Keratinocyte (primary cell): ENCODE data around the gene TTI1.

ENCODE experiments used
- EZH2 ChIP-seq: IDR thresholded peaks from one replicate; pipeline ENCODE4 v1.6.1; 2012; ENCODE audit warnings: inconsistent platforms, mild to moderate bottlenecking, low read length, moderate library complexity
- TF ChIP-seq, protein P1 (sequence below), 3 experiments: IDR thresholded peaks in 1 of 3; conservative IDR thresholded peaks in 1 of 3; optimal IDR thresholded peaks in 1 of 3; 2 replicates in 2 of 3; 3 replicates in 1 of 3; pipeline versions ENCODE3 to v1.5.1; 2011; ENCODE audit warnings: low read length in 3 of 3, mild to moderate bottlenecking in 3 of 3, moderate library complexity in 2 of 3, control low read depth in 1 of 3, inconsistent platforms in 1 of 3; ENCODE audit not compliant: insufficient read depth in 2 of 3; ENCODE audit errors: extremely low read depth in 1 of 3

DNA sequence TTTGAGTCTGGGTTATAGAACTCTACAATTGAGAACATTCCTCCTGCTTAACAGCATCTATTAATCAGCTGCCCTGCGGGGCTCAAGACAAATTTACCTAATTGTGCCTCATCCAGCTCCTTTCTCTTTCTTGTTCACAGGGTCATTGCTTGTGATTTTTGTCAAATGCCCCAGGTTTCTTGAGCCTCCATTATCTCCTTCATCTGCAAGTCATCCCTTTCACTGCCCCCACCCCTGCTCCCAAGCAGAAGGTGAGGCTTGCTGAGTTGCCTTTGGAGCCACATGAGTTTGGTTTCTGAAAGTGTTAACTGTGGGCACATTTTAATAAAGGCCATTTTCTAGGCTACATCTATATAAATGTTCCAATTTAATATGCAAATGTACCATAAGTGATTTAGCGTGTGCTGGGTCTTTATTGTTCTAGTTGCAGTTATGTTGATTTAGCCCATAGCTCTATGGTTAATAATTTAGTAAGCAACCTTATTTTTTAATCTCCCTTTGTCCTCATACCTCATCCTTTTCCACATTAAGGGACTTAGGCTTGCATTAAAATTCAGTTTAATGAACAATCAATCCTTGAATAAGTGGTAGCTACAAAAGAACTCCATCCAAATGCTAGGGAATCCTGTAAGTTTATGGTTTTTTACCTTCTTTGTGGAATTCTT, 74.3 kb downstream of the TTI1 start:
- TF ChIP-seq EZH2, result no peak
- TF ChIP-seq, protein P1, sequence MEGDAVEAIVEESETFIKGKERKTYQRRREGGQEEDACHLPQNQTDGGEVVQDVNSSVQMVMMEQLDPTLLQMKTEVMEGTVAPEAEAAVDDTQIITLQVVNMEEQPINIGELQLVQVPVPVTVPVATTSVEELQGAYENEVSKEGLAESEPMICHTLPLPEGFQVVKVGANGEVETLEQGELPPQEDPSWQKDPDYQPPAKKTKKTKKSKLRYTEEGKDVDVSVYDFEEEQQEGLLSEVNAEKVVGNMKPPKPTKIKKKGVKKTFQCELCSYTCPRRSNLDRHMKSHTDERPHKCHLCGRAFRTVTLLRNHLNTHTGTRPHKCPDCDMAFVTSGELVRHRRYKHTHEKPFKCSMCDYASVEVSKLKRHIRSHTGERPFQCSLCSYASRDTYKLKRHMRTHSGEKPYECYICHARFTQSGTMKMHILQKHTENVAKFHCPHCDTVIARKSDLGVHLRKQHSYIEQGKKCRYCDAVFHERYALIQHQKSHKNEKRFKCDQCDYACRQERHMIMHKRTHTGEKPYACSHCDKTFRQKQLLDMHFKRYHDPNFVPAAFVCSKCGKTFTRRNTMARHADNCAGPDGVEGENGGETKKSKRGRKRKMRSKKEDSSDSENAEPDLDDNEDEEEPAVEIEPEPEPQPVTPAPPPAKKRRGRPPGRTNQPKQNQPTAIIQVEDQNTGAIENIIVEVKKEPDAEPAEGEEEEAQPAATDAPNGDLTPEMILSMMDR (optimal IDR thresholded peaks at IDR 0.05 in 1 of 3, IDR thresholded peaks at IDR 0.05 in 1 of 3, conservative IDR thresholded peaks at IDR 0.05 in 1 of 3; ENCODE audit: extremely low read depth in 1 of 3, insufficient read depth in 2 of 3, low read length in 3 of 3), result no peak
